Tibial nerve (tissue), 4 donors: ENCODE results near the gene PDCD6IP.

Source experiments
- CTCF ChIP-seq, 5 experiments: fragments of 200-600 bp in 3 of 5; fragments of 450-650 bp in 2 of 5; sonication (generic) in 3 of 5; IDR thresholded peaks; one replicate each; pipeline ENCODE4 v1.5.1; 2016 to 2019; ENCODE audit warnings: antibody characterized with exemption in 5 of 5, mild to moderate bottlenecking in 3 of 5, moderate library complexity in 2 of 5
- EP300 ChIP-seq, 2 donors: sonication (generic); formaldehyde crosslinking; IDR thresholded peaks; one replicate each; pipeline ENCODE4 v1.6.1; 2017; ENCODE audit warnings: antibody characterized with exemption in 2 of 2, mild to moderate bottlenecking in 1 of 2

DNA sequence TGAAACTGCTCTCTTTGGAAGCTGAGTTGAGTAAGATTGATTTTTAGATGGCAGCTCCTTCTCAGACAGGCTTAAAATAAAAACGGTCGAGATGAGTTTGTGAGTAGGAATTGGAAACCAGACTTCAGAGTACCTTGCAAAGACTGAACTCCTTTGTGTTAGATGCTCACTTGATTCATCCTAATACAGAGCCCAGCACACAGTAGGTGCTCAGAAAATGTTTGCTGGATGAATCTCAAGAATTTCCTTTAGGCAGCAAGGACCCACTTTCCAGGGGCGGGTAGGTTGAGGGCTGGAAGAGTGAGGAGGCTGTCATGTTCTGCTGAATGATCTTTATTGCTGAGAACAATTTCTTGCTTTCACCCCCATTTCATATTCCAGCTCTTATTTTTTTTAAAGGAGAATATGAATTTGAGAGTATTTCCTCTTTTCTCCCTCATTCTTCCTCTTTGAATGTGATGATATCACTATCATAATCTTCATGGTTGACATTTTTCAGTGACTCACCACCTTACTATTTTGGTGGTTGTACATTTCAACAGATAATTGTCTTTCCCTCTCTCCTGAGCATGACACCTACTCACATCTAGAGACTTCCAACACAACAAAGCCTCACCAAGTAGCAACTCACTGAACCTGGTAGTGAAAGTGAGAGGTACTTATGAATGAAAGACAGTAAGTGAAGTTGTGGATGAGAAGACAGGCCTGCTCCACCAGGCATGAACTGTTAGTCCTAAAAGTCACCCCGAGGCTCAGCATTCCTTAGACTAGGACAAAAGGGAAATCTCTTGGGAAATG lies 113.3 kb downstream of the PDCD6IP start:
- TF ChIP-seq CTCF (IDR thresholded peaks at IDR 0.05): no peak
- no peak for TF ChIP-seq EP300 (IDR thresholded peaks at IDR 0.05)
